Stomach smooth muscle (tissue), 2 donors: Measurements from ENCODE around the gene ABT1.

Experiments
- H3K27ac ChIP-seq: one replicate; pipeline ENCODE4 v1.7.0; 2013; ENCODE audit warnings: mild to moderate bottlenecking, low read length, inconsistent platforms
- H3K27me3 ChIP-seq, 2 donors: one replicate each; pipeline ENCODE4 v1.7.0; 2013; ENCODE audit warnings: low read length in 2 of 2; ENCODE audit not compliant: insufficient read depth in 2 of 2, control insufficient read depth in 1 of 2
- H3K36me3 ChIP-seq, 2 donors: one replicate each; pipeline ENCODE4 v1.7.0; 2013; ENCODE audit warnings: low read length in 2 of 2; ENCODE audit not compliant: control insufficient read depth in 2 of 2, insufficient read depth in 2 of 2
- H3K4me1 ChIP-seq: one replicate; pipeline ENCODE4 v1.7.0; 2013; ENCODE audit warnings: low read length; ENCODE audit not compliant: control insufficient read depth, insufficient read depth
- H3K4me3 ChIP-seq, 2 donors: one replicate each; pipeline ENCODE4 v1.7.0; 2013; ENCODE audit warnings: low read length in 2 of 2
- H3K9ac ChIP-seq, 2 donors: one replicate each; pipeline ENCODE4 v1.7.0; 2013; ENCODE audit warnings: low read length in 2 of 2, mild to moderate bottlenecking in 1 of 2
- H3K9me3 ChIP-seq, 2 donors: one replicate each; pipeline ENCODE4 v1.7.0; 2013; ENCODE audit warnings: low read length in 2 of 2; ENCODE audit not compliant: control insufficient read depth in 2 of 2
- donor health status: healthy.
- donor health status: Pancreatic carcinoma.

ABT1 gene

GRCh38 chr6:26604797-26605196 is 8.0 kb downstream of the ABT1 start:
- H3K36me3 ChIP-seq = no peaks in the 10 kb centered on the region
- H3K9me3 ChIP-seq = no peaks in the 10 kb centered on the region
- H3K27me3 ChIP-seq = no peaks in the 10 kb centered on the region
- H3K27ac ChIP-seq = no peak overlapping the region
- no peak overlapping the region for H3K9ac ChIP-seq
- no peaks in the 10 kb centered on the region for H3K4me1 ChIP-seq
- no peak overlapping the region for H3K4me3 ChIP-seq

GRCh38 chr6:26607434-26608230 is 10.9 kb downstream of the ABT1 start:
- H3K4me1 ChIP-seq = no peaks in the 10 kb centered on the region
- no peaks in the 10 kb centered on the region for H3K36me3 ChIP-seq
- no peak overlapping the region for H3K27ac ChIP-seq
- peak overlapping the region in 1 of 2 donors; percentile 59 for H3K4me3 ChIP-seq
- H3K9me3 ChIP-seq = no peaks in the 10 kb centered on the region
- peaks cover 0 to 8% of the 10 kb centered on the region in 2 donors for H3K27me3 ChIP-seq
- H3K9ac ChIP-seq = no peak overlapping the region

- Histone ChIP-seq H3K4me1 (peaks cover 10% of the 10 kb centered on the region), H3K27ac (no peak overlapping the region), H3K4me3 (no peak overlapping the region), H3K27me3 (peaks cover 12 to 24% of the 10 kb centered on the region in 2 donors), H3K9me3 (no peaks in the 10 kb centered on the region), H3K9ac (no peak overlapping the region), H3K36me3 (no peaks in the 10 kb centered on the region)
These were observed 12.7 kb downstream of the ABT1 start for GRCh38 chr6:26609463-26609862.

- H3K9ac ChIP-seq = no peak overlapping the region
- H3K4me3 ChIP-seq = no peak overlapping the region
- H3K9me3 ChIP-seq = peaks cover 0 to 2% of the 10 kb centered on the region in 2 donors
- H3K36me3 ChIP-seq = no peaks in the 10 kb centered on the region
- H3K4me1 ChIP-seq = peaks cover 14% of the 10 kb centered on the region
- H3K27me3 ChIP-seq = peaks cover 24 to 32% of the 10 kb centered on the region in 2 donors
- no peak overlapping the region for H3K27ac ChIP-seq
These were observed 14.8 kb downstream of the ABT1 start for GRCh38 chr6:26611599-26611998.

GRCh38 chr6:26613201-26613600 is 16.4 kb downstream of the ABT1 start:
- peaks cover 0 to 2% of the 10 kb centered on the region in 2 donors for H3K9me3 ChIP-seq

GRCh38 chr6:26613689-26614683 is 17.2 kb downstream of the ABT1 start:
- peak overlapping the region; percentile 34 to 67 for H3K4me3 ChIP-seq
- H3K9me3 ChIP-seq = peaks cover 0 to 2% of the 10 kb centered on the region in 2 donors
- no peaks in the 10 kb centered on the region for H3K36me3 ChIP-seq
- H3K9ac ChIP-seq = peak overlapping the region in 1 of 2 donors; percentile 21
- peaks cover 14% of the 10 kb centered on the region for H3K4me1 ChIP-seq
- no peak overlapping the region for H3K27ac ChIP-seq
- H3K27me3 ChIP-seq = peaks cover 26 to 32% of the 10 kb centered on the region in 2 donors

More at GRCh38 chr6:26613201-26613600, 16.4 kb downstream of the ABT1 start:
- Histone ChIP-seq H3K4me1 (peaks cover 14% of the 10 kb centered on the region), H3K4me3 (no peak overlapping the region), H3K36me3 (no peaks in the 10 kb centered on the region), H3K9ac (no peak overlapping the region), H3K27ac (no peak overlapping the region), H3K27me3 (peaks cover 26 to 32% of the 10 kb centered on the region in 2 donors)

GRCh38 chr6:26623339-26623859 is 26.6 kb downstream of the ABT1 start:
- no peaks in the 10 kb centered on the region for H3K9me3 ChIP-seq
- H3K27me3 ChIP-seq = no peaks in the 10 kb centered on the region
- no peaks in the 10 kb centered on the region for H3K36me3 ChIP-seq
- H3K9ac ChIP-seq = no peak overlapping the region
- H3K27ac ChIP-seq = no peak overlapping the region
- H3K4me3 ChIP-seq = no peak overlapping the region
- H3K4me1 ChIP-seq = no peaks in the 10 kb centered on the region

GRCh38 chr6:26624557-26624956 is 27.8 kb downstream of the ABT1 start:
- no peaks in the 10 kb centered on the region for H3K36me3 ChIP-seq
- H3K4me1 ChIP-seq = no peaks in the 10 kb centered on the region
- H3K27ac ChIP-seq = no peak overlapping the region
- H3K9ac ChIP-seq = no peak overlapping the region
- no peak overlapping the region for H3K4me3 ChIP-seq
- no peaks in the 10 kb centered on the region for H3K9me3 ChIP-seq
- no peaks in the 10 kb centered on the region for H3K27me3 ChIP-seq

- Histone ChIP-seq H3K27ac (no peak overlapping the region), H3K27me3 (no peaks in the 10 kb centered on the region), H3K36me3 (no peaks in the 10 kb centered on the region), H3K4me1 (no peaks in the 10 kb centered on the region), H3K4me3 (no peak overlapping the region), H3K9me3 (no peaks in the 10 kb centered on the region), H3K9ac (no peak overlapping the region)
These were observed 31.1 kb downstream of the ABT1 start for GRCh38 chr6:26627843-26628242.

- Histone ChIP-seq H3K4me3 (no peak overlapping the region), H3K36me3 (peaks cover 4% of the 10 kb centered on the region in 2 donors), H3K9ac (no peak overlapping the region), H3K9me3 (no peaks in the 10 kb centered on the region), H3K27ac (no peak overlapping the region), H3K27me3 (no peaks in the 10 kb centered on the region), H3K4me1 (no peaks in the 10 kb centered on the region)
These were observed 32.6 kb downstream of the ABT1 start for GRCh38 chr6:26629359-26629758.
